ENCODE measurements around the gene PSMA7.
"Not testable (repeated sequence)": the region's sequence is repeated elsewhere in the genome, so short reads cannot be mapped to it uniquely, and the experiment has no call there.

The PSMA7 gene

DNA sequence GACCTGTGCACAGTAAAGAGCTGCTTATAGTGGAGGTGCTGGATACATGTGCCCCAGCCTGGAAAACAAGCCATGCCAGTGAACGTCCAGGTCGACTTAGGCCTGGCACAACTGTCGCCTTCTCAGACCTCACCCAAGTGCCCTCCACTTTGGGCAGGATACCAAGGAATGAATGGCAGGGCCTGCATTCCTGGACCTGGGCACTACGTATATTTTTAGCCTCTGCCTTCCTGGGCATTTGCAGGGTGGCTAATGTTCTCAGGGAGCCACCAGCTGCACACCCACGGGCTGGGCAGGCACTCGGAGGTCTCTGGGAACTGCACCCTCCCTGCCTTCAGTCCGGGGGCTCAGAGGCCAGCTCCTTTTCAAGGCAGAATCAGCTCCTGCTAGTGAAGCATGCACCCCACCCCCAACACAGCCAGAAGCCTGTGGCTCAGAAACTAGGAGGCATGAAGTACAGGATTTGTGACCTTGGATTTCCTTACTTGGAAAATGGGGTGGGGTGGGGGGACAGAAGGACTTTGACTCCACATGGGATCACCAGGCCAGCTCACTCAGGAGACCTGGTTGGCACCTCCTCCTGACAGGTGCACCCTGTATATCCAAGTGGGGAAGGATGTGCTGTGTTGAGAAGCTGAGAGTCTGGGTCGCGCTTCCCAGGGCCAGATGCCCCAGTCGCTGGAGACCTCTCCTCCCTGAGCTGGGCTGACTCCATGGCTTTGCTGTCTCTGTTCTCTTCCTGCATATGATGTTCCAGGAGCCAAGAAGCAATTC, 23.4 kb downstream of the PSMA7 start:
- no peak for DNase-seq (ENCODE audit: low read depth, low spot score)

GRCh38 chr20:62119115-62119514, 24.1 kb downstream of the PSMA7 start:
- no peak for DNase-seq (ENCODE audit: low read depth, low spot score)

DNA sequence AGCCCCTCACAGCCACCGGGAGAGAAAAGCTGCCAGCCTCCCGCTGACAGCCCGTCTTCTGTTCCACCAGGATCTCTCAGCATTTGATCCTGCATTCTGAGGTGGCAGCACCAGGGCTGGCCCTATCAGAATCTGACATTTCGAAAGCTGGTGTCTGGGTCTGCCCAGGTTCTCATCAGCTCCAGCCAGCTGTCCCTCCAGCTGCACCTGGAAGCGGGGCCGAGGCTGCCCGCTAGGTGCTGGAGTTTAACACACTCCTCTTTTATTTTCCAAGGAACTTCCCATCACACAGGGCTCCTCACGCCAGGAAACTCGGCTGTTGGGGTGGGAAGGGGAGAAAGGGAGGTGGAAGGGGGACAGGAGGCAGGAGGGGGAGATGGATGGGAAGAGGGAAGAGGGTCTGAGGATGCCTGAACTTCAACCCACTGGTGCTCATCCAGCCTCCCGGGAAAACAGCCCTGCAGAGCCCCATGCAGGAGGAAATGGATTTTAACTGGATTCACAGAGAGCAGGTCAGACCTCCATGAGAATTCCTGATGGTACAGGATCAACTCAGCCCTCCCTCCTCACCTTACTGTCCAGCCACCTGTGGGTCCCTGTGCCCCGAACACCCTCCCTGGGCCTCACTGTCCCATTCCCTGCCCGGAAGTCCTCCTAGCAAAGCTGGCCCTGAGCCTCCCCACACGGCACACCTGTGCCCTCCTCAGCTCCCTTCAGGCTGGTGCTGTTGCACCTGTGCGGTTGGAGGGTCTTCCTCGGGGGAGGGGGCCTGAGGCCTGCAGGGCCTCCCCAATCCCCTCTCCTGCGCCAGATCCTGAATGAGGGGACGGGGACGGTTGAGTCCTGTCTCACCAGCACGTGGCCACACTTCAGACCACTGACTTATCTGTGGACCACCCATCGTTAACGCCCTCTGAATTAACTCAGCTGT, 24.8 kb downstream of the PSMA7 start:
- DNase-seq (ENCODE audit: low read depth, low spot score): no peak

- DNase-seq (ENCODE audit: low read depth, low spot score): no peak
These were observed 25.5 kb downstream of the PSMA7 start for GRCh38 chr20:62117658-62118057.

DNA sequence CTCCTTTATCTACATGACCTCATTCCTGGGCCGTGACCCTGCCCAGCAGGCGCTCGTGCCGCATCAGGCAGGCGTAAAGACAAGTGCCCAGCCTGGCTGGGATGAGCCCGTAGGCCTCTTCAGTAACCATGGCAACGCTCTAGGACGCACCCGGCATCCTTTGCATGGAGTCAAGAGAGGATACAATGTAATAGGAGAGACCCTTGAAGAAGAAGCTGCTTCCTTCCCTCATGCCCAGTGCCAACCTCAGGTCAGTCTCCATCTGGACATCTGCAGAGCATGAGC, 25.9 kb downstream of the PSMA7 start:
- DNase-seq (ENCODE audit: low read depth, low spot score): no peak

- no peak for DNase-seq (ENCODE audit: low read depth, low spot score)
These were observed 26.4 kb downstream of the PSMA7 start for GRCh38 chr20:62116558-62117361.

DNA sequence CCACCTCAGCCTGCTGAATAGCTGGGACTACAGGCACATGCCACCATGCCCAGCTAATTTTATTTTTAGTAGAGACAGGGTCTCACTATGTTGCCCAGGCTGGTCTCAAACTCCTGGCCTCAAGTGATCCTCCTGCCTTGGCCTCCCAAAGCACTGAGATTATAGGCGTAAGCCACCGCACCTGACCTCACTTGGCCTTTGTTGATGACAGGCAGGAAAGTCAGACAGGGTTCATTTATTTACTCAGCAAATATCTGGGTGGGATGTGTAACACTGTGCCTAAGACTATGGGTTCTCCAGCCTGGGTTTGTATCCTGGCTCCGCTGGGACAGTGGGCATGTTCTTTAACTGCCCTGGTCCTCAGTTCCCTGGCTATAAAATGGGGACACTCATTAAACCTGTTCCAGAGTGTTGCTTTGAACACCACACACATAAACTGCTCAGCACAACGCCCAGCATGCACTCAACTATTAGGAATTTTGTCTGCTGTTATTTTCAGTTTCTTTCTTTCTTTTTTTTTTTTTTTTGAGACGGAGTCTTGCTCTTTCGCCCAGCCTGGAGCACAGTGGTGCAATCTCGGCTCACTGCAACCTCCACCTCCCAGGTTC, 27.3 kb downstream of the PSMA7 start:
- not testable (repeated sequence) for DNase-seq (ENCODE audit: low read depth, low spot score)

- DNase-seq (ENCODE audit: low read depth, low spot score): no peak
These were observed 28.3 kb downstream of the PSMA7 start for GRCh38 chr20:62114894-62115293.

DNA sequence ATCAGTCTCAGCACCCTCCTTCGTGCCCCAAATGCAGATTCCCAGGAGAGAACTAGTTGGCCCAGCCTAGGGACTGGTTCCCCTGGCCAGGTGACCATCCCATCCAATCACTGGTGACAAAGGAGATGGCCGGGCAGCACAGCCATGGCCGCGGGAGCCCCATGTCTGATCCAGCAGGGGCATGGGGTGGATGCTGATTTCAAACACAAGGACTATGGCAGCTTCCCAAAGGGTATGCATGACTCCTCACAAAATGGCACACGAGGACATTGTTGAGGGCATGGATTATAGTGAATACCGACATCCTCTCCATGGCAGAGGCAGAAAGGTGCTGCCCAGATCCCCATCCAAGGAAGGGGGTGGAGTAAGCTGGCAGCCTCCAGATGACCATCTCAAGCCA, 30.8 kb downstream of the PSMA7 start:
- DNase-seq (ENCODE audit: low read depth, low spot score): no peak

DNA sequence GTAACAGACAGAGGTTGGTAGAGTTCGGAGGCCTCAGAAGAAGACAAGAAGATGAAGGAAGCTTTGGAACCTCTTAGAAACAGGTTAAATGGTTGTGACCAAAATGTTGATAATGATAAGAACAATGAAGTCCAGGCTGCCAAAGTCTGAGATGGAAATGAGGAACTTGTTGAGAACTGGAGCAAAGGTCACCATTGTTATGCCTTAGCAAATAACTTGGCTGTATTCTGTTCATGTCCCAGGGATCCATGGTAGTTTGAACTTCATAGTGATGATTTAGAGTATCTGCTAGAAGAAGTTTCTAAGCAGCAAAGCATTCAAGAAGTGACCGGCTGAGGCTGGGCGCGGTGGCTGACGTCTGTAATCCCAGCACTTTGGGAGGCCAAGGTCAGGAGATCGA, 32.0 kb downstream of the PSMA7 start:
- DNase-seq (ENCODE audit: low read depth, low spot score): no peak

- no peak for DNase-seq (ENCODE audit: low read depth, low spot score)
These were observed 37.6 kb downstream of the PSMA7 start for GRCh38 chr20:62105592-62105991.

DNA sequence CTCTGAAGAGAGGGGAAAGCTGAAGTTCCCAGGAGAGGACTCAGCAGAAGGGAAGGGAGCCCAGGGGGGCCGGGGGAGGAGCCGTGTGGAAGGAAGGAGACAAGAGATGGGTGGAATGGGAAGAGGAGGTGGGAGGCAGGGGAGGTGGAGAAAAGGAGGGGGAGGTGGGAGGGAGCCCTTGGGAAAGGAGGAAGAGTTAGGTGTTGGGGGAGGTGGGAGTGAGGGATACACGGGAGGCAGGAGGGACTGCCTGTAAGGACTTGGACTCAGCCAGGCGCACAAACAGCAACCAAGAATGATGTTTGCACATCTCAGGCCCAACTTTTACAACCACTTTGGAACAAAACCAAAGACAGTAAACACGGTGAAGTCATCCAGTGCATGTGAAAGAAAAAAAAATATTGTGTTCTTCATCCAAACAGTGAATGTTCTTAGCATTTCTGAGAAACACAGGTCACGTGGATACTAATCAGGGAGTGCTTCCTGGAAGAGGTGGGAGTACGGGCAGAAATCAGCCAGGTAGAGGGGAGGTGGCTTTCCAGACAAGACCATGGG, 38.3 kb downstream of the PSMA7 start:
- DNase-seq (ENCODE audit: low read depth, low spot score): no peak

GRCh38 chr20:62104234-62104789, 38.9 kb downstream of the PSMA7 start:
- DNase-seq (ENCODE audit: low read depth, low spot score): no peak

DNA sequence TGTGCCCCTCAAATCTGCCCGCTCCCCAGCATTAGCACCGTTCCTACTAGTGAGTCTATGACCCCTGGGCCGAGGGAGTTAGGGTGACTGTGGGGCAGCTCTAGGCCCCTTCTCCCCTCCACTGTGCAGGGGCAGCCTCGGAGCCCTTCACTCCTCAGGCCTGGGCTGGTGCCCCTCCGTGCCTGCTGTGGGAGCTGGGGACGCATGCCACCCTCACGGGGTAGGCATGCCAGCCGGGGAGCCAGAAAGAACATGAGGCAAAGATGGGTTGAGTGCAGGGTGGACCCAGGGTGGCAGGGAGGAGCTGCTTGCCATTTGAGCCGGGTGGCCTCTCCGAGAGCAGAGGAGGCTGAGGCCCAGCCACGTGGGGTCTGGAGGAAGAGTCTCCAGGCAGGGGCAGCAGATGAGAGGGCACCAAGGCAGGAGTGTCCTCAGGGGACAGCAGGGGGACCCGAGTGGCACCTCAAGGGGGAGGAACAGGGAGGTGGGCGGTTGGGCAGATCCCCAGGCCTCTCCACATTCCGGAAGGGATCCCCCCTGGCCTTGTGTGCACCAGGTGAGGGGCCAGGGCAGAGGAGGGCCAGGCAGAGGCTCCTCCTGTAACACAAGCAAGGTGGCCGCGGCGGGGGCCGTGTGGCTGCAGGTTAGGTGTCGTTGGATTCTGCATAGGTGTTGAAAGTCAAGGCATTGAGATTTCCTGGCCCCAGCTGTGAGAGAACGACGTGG, 39.5 kb downstream of the PSMA7 start:
- no peak for DNase-seq (ENCODE audit: low read depth, low spot score)

DNA sequence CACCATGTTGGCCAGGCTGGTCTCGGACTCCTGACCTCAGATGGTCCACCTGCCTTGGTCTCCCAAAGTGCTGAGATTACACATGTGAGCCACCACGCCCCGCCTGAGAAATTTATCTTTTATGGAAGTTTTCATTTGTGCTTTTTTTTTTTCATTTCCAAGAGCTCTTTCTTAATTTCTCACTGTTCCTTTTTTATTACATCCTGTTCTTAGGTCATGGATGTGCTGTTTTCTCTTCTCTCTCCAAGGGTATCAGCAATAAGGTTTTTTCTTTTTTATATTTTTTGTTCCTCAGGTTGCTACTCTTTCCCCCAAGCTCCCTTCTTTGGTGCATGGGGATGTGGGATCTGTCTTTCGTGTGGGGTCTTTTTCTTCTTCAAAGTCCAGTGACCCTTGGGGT, 42.1 kb downstream of the PSMA7 start:
- DNase-seq (ENCODE audit: low read depth, low spot score): no peak

GRCh38 chr20:62097881-62098407, 45.2 kb downstream of the PSMA7 start:
- DNase-seq (ENCODE audit: low read depth, low spot score): no peak

DNA sequence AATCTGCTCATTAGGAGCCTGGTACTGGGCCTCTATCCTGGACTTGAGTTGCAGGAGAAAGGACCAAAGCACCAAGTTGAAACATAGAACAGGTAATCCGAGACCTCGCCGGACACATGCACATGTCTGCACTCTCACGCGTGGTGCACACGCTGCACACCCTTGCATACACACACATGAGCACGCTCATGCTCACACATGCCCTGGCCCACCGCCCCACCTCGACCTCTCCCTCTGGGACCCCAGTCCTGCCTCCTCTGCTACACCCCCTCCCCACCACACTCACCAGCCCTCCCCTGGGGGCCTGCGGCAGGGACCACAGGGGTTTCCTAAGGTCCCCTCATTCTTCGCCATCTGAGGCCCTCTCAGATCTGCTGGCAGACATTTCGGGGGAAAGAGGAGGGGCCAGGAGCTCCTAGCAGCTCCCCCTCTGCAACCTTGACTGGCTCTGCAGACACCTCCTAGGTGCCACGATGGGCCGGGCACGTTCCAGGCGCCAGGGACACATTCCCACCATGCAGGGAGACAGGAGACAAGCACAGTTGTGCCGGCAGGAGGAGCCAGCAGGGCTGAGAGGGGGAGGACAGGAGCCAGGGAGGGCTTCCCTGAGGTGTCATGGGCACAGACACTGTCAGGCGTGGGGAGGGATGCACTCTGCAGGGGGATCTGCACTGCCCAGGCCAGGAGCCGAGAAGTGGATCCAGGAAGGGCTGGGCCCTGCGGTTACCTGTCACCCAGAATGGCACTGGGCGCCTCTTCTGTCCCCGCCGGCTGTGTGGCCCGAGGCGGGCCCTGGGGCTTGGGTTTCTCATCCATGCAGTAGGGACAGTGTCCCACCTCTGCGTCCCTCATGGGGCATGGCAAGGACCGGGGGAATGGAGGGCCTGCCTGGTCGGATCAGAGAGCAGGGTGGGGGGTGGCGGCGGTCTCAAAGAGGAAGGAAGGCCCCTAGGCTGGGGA, 46.5 kb downstream of the PSMA7 start:
- no peak for DNase-seq (ENCODE audit: low read depth, low spot score)

GRCh38 chr20:62089393-62089792, 53.8 kb downstream of the PSMA7 start:
- no peak for DNase-seq (ENCODE audit: low read depth, low spot score)
